Erythroblast (primary cell): ENCODE measurements around the gene SAP30.

ENCODE experiments used
- GATA1 ChIP-seq: IDR thresholded peaks from 2 replicates; pipeline ENCODE4 v1.6.1; 2011; ENCODE audit warnings: low read depth, mild to moderate bottlenecking, control low read depth, low read length, moderate library complexity
- POLR2A ChIP-seq: IDR thresholded peaks from 2 replicates; pipeline ENCODE4 v1.6.1; 2011; ENCODE audit warnings: mild to moderate bottlenecking, low read length

- TF ChIP-seq POLR2A (no peak), GATA1 (no peak)
Observed at GRCh38 chr4:173420324-173420752, 49.6 kb downstream of the SAP30 start.
